NCI-H1092 treated with DMSO at 0.1 percent for 48 hours (cell line): Measurements from ENCODE around the gene CFAP77.
"Not testable (repeated sequence)": the region's sequence is repeated elsewhere in the genome, so short reads cannot be mapped to it uniquely, and the experiment has no call there.

Source experiments
- DNase-seq: peaks from one replicate; lab custom pipeline; 2025; lab: John Stamatoyannopoulos, UW

CFAP77 gene

DNA sequence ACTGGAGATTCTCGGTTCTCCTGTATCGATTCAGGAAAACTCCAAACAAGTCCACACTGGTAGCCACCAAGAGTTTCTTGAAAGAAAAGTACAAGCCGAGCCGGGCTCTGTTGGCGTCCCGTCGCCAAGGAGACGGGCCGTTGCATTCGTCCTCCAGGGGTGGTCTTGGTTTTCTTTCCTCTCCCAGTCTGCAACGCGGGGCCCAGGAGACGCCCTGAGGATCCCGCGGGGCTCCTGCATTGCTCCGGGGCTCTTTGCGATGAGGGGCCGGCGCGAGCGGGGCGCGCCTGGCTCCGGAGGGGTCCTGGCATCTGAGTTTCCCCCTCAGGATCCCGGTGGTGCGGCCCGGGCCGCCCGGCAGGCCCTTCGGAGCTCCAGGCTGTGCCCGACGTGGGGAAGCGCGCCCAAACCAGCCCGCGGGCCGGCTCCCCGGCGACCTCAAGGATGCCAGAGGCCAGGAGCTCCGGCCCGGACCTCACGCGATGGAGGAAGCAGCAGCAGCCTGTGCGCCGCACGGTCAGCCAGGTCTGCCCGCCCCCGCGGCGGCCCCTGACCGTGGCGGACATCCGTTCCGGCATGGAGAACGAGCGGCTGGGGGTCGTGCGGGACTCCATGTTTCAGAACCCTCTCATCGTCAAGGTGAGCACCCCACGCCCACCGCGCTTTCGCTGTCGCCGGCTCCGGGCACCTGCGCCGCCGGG, at the start of gene CFAP77:
TSS of gene CFAP77 (plus strand) at position 384 of the 701 bp plus-strand sequence. CDS start at position 445, 61 bp downstream.
- peak; percentile 20 for DNase-seq

DNA sequence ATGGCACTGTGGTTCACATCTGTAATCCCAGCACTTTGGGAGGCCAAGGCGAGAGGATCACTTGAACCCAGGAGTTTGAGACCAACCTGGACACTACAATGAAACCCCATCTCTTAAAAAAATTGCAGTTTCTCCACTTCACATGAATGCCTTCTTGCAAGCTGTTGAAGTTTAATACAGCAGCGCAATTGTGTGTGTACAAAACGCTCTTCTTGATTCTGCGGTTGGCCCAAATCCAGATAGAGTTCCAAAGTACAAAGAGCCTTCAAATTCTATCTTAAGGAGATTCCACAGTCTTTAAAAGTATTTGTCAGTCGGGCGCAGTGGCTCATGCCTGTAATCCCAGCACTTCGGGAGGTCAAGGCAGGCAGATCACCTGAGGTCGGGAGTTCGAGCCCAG, 45.9 kb upstream of the CFAP77 start:
- DNase-seq = no peak

DNA sequence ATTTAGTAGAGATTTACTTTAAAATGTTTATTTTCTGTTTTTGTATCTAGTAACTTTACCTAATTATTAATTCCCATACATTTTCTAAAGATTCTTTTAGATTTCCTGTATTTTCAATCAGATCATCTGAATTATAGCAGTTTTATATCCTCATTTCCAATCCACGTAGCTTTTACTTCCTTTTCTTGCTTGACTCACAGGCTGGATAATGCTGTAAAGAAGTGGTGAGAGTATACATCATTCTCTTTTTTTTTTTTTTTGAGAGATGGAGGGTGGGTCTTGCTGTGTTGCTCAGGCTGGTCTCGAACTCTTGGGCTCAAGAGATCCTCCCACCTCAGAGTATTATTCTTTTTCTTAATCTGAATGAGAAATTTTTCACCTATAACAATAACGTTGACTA, 44.0 kb upstream of the CFAP77 start:
- no peak for DNase-seq

DNA sequence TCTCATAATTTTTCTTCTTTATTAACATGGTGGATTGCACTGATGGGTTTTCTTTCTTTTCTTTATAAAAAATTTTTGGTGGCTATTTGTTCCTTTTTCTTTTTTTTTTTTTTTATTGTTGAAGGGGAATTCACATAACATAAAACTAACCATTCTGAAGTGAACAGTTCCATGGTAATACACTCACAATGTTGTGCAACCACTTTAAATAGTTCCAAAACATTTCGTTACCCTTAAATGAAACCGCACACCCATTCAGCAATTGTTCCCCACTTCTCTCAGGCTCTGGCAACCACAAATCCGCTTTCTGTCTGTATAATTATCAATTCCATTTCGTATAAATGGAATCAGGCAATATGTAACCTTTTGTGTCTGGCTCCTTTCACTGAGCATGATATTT, 43.5 kb upstream of the CFAP77 start:
- DNase-seq = no peak

DNA sequence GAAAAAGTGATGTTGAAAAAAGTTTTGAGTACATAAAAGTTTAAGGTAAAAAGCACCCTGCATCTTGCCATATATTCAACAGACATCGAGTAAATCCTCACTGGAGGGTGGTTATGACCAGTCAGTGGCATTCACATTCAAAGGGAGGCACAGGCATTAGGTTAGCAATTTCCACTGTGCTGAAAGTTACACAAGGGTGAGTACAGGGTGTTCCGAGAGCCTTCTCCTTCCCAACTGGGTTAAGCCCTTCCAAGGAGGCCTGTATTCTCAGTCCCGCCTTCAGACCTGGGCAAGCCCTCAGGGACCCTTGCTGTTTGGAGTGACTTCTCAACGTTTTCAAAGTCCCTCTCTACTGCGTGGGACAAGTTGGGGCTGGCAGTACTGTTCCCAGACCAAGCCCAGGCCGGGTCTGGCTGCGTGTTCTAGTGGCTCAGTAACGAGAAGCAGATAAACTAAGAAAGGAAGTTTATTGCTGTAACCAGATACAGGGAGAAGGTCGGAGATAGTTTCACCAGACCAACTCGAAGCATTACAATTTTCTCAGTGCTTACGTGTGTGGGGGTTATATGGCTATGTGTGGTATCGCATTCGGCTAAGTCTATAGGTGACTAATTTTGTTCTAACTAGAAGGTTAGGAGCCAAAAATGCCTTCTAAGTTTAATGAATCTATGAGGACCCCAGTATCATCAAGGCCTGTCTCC, 42.2 kb upstream of the CFAP77 start:
- no peak for DNase-seq

DNA sequence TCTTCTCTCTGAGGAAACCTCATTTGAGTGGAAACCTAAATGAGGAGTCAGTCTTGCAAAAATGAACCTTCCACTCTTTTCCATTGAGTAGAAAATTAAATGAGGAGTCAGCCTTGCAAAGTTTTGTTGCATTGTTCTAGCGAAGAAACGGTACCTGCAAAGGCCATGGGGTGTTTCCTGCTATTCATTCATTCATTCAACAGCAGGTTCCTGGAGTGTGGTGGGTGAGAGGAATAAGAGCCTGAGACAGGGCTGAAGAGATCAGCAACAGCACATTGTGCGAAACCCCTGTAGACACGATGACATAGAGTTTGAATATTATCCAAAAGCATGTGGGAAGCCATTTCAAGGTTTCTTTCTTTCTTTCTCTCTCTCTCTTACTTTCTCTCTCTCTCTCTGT, 40.6 kb upstream of the CFAP77 start:
- no peak for DNase-seq

DNA sequence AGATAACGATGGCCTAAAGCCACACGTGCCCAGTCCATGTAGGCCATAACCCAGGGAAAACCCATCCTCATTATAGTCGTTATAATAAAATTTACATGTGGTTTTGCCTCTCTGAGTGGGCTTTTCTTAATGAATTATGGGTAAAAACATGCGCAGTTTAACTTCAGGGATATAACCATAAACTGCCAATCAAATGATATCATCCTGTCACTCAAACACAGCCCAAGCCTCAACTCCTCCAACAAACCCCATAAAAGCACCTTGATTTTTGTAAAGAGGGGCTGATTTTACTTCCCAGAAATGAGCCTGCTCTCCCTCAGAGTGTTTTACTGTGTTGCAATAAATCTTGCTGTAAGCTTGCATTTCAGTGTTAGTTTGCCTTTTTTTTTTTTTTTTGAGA, 39.4 kb upstream of the CFAP77 start:
- no peak for DNase-seq

DNA sequence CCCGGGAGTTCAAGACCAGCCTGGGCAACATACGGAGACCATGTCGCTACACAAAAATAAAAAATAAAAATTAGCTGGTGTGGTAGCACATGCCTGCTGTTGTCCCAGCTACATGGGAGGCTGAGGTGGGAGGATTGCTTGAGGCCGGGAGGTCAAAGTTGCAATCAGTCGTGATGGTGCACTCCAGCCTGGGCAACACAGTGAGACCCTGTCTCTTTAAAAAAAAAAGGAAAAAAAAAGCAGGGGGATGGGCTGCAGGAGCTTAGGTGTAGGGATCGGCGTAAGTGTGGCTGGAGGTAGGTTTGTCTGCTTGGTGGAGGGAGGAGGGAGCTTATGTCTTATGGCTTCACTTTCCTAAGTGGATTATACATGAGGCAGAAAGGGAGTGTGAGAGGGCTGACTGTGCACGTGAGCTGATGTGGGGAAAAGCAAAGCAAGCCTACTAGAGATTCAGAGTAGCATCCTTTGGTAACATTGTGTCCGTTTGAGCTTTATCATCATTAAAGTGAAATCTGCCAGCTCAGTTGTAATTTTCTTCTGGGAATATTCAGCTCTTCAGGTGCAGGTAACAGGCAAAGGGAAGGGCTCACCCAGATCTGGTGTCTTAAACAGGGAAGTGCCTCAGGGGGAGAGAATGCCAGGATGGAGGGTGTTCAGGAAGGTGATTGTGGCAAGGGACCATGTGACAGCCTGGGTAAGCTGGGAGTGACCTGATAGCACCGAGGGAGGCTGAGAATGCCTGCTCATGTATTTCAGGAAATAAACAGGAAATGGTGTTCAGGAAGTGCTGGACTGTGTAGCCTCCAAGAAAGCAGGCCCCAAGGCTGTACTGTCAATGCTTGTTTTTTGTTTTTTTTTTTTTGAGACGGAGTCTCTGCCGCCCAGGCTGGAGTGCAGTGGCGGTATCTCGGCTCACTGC, 37.6 kb upstream of the CFAP77 start:
- no peak for DNase-seq

DNA sequence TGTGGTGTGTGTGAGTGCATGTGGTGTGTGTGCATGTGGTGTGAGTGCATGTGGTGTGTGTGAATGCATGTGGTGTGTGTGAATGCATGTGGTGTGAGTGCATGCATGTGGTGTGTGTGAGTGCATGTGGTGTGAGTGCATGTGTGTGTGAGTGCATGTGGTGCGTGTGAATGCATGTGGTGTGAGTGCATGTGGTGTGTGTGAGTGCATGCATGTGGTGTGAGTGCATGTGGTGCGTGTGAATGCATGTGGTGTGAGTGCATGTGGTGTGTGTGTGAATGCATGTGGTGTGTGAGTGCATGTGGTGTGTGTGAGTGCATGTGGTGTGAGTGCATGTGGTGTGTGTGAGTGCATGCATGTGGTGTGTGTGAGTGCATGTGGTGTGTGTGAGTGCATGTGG, 32.2 kb upstream of the CFAP77 start:
- DNase-seq = not testable (repeated sequence)

DNA sequence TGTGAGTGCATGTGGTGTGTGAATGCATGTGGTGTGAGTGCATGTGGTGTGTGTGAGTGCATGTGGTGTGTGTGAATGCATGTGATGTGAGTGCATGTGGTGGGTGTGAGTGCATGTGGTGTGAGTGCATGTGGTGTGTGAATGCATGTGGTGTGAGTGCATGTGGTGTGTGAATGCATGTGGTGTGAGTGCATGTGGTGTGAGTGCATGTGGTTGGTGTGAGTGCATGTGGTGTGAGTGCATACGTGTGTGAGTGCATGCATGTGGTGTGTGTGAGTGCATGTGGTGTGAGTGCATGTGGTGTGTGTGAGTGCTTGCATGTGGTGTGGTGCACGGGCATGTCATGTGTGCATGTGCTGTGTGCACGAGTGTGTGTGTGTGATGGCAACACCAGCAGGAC, 31.6 kb upstream of the CFAP77 start:
- DNase-seq = not testable (repeated sequence)

DNA sequence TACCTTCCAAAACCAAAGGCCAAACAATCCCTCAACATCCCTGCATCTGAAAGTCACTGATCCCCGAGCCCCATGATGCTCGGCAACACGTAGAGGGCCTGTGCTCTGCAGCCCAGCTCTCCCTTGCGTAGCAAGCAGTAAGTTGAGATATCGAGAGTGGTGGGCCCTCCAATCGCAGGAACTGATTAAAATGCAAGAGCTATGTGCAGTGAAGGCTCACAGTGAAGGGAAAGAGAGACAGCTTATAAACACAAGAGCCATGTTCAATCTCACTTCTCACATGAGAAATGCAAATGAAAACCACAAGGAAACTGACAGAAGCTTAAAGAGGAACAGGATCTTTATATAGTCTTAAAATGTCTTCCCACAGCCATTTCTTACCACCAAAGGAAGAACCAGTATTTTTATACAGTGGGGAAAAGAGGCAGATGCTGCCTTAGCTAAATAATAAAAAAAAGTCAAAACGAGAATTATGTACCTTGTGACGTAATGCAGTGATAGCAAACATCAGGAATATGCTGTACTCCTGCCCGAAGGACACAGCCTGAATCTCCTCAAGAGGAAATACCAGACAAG, 28.0 kb upstream of the CFAP77 start:
- no peak for DNase-seq

DNA sequence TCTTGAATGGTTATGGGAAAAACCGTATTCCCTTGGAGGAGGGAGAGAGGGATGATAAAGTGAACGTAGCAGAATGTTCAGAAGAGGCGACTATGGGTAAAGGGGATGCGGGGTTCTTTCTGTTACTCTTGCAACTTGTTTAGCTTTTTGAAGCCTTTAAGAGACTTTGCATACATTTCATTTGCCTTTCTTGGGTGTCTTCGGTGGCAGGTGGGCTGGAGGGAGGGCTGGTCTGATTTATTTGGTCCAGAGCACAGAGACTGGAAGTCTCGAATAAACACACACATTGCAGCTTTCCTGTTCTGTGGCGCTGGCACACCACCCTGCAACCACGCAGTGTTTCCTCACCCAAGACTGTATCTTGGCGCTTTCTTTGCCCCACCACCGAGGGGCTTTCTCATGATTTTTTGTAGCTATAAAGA, 26.5 kb upstream of the CFAP77 start:
- DNase-seq = no peak

DNA sequence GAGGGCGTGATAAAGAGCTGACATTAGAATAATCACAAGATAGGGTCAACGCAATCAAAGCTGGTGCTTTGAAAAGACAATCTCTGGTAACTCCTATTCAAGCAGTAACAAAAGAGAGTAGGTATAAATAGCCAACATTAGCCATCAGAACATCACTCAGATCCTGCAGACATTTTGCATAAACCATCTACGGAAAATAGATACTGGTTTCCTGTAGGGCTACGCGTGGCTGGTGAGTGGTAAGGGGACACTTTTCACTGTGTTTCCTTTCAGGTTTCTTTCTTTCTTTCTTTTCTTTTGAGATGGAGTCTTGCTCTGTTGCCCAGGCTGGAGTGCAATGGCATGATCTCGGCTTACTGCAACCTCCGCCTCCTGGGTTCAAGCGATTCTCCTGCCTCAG, 25.6 kb upstream of the CFAP77 start:
- DNase-seq = no peak

DNA sequence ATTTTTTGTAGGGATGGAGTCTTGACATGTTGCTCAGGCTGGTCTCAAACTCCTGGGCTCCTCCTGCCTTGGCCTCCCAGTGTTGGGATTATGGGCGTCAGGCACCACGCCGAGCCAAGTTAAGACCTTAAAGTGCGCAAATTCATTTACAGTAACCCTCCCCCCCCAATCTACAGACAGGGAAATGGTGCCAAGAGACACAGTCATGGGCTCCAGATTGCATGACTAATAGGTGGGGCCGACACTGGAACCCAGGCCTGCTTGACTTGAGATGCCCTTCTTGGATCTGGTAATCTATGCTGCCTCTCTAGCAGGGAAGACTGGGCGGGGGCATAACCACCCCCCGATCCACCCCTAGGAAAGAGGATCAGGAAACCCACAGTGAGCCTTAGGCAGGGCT, 22.9 kb upstream of the CFAP77 start:
- DNase-seq = no peak

DNA sequence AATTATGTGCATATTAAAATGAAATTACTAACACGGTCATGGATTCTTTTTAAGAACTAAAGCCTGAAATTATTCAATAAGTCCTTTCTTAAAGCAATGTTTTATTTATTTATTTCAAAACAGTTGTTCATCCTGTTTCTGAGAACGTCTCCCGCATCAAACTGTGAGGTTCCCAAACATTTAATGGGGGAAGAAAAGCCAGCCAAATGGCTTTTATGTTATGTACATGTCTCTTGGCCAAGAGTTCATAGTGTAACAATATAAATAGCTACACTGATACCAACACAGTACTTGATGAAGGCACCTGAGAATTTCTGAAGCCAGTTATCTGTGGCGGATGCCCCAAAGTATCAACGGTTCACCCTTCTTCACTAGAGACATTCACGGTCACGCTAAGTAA, 19.0 kb upstream of the CFAP77 start:
- no peak for DNase-seq

DNA sequence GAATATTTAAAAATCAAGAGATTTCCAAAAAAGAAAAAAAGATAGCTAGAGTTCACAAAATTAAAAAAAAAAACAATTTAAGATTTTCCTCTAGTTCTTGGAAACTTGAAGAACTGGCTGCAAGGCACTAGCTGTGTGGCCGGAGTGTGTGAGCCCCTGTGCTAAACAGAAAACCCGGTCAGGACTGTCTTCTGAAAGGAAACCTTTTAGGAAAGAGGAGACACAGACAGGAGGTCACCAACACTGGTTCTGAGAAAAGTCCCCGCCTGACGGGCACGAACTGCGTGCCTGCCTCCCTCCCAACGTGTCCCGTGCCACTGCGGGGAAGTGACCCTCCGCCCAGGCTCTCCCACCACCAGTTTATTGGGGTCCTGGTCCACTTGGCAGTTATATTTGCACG, 18.6 kb upstream of the CFAP77 start:
- no peak for DNase-seq

DNA sequence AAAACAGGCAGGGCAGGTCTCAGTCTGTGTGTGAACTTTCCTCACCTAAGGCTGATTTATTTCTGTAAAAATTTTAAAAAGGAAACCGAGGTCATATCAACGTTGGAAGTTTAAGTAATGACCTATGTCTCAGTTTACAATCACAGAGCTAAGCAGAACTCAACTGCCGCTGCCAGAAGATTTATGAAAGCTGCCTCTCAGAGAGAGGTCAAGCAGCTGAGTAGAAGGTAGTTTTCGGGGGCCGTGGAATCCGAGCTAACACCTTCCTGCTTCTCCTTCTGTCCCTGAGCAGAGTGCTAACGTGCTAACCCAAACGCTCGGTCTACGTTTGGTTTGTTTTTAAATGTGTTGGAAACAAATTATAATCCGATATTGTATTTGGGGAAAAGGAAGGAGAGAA, 14.5 kb upstream of the CFAP77 start:
- DNase-seq = no peak

DNA sequence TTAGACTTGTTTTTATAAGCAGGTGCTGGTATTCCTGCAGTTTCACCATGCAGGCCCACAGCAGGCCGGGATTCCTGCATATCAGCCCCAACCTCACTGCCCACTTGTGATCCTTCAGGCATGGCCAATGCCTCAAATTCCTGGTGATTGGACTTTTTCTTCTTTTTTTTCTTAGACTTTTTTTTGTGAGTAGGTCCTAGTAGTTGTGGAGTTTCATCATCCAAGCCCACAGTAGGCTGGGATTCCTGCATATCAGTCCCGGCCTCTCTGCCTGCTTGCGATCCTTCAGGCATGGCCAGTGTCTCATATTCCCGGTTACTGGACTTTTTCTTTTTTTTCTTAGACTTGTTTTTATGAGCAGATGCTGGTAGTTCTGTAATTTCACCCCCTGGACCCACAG, 8.2 kb upstream of the CFAP77 start:
- no peak for DNase-seq

DNA sequence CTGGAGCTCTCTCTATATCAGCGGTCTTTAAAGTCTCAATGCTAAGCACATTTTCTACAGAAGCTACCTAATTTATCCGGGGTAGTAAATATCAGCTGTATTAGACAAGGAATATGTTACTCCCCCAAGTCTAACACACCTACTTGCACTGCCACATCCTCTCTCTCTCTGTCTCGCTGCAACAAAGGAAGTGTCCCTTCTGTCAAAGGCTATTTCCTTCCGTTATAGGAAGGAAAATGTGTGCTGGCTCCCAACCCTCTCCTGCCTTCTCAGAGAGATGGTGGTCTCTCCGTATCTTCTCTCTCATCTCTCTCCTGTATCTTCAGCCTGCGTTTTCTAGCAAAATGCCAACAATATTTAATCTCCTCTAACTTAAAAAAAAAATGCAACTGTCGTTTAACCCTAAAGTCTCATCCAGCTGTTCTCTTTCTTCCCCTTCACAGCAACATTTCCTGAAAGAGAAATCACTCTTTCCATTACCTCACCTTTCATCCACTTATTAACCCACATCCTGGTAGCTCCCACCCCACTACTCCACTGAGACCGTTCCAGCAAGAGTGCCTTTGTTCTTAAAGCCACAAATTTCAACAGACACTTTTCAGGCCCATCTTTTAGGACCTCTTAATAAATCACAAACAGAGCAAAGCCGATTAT, 5.7 kb upstream of the CFAP77 start:
- no peak for DNase-seq

DNA sequence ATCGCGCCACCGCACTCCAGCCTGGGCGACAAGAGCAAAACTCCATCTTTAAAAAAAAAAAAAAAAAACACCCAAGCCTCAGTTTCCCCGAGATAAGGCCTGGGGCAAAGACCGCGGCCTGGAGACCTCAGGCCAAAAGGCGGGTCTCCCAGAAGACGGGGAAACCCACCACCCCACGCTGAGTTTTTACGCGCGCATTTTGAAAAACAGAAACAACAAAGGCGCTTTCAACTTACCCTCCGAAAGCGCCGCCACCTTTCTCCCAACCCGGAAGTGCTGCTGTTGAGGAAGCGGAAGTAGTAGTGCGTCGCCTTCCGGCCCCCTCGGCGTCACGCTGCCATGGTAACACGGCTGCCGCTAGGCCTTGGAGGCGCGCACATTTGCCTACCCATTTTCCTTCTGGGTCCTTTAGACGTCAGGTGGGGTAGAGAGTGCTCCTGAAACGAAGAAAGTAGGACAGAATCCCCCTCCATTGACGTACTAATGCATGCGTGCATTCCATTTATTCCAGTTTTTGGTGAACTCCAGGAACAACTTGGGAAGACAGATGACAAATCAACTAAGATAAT, 3.4 kb upstream of the CFAP77 start, which contains the start of gene TTF1:
TSS of gene TTF1 (minus strand) at position 287 of the 569 bp plus-strand sequence. CDS start 4,019 bp downstream, outside the sequence.
- peak; percentile 85 for DNase-seq

DNA sequence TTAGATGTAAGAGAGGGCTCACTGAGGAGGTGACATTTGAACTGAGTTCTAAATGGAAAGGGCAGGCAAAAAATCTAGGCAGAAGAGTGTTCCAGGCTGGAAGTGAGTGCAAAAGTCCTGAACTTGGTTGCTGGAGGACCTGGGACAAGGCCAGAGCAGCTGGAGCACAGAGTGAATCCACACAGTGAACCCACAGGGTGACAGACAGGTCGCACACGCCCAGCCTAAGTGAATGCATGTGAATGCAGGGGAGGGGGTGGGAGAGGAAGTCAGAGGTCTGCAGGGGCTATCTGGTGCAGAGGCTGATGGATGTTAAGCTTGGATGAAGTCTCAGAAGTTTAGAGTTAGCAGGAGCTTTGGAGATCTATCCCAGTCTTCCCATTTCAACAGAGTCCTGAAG, 2.8 kb upstream of the CFAP77 start:
- DNase-seq = no peak
